HL-60/S4 treated with retinoic acid at 250 ng/mL for 4 days and 3 days (cell line): ENCODE data around the gene THSD4.

ENCODE experiments used
- in situ Hi-C: fragments of 300-500 bp; cut with MboI; formaldehyde crosslinking; loops from 2 replicates; pipeline ENCODE4 v1.7.0; 2022; ENCODE audit warnings: low sequenced_read_pairs

The THSD4 gene

DNA sequence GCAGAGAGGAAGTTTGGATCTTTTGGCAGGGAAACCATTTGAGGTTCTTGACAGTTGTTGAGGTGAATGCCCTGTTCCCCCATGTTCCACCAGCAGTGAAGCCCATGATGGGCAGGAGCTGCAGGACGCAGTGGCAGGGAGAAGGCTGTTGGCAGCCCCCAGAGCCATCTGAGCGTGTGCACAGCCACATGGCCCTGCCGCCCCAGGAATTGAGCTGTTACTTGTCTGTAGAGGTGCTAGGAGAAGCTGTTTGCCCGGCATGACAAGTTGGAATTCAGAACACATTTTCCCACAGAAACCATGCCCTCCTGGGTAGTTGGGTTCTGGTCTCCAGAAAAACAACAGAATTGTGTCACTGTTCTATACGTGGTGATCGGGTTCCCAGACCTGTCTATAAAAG, 476.9 kb downstream of the THSD4 start:
- in situ Hi-C loops: no loop called here

GRCh38 chr15:71595846-71596553, 480.7 kb downstream of the THSD4 start:
- in situ Hi-C loops: no loop called here

- in situ Hi-C loops: no loop called here
These were observed 481.4 kb downstream of the THSD4 start for GRCh38 chr15:71596672-71597071.

GRCh38 chr15:71597126-71597525, 481.9 kb downstream of the THSD4 start:
- in situ Hi-C loops: no loop called here

DNA sequence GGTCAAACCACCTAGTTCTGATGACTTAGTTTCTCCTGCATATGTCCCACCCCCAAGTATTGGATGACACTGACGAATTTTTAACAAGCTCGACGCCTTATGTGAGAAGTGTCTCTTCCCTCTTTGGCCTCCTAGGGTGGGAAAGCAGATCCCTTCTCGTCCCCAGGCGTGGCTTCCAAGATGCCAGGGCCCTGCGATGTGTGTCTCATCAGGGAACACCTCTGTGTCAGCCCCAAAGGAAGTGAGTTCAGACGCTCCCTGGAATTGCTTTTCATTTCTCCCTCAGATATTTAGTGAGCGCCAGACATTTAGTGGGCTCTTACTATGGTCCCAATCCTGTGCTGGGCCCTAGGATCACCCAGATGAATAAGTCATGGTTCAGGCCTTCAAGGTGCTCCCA, 482.4 kb downstream of the THSD4 start:
- in situ Hi-C loops: no loop called here

DNA sequence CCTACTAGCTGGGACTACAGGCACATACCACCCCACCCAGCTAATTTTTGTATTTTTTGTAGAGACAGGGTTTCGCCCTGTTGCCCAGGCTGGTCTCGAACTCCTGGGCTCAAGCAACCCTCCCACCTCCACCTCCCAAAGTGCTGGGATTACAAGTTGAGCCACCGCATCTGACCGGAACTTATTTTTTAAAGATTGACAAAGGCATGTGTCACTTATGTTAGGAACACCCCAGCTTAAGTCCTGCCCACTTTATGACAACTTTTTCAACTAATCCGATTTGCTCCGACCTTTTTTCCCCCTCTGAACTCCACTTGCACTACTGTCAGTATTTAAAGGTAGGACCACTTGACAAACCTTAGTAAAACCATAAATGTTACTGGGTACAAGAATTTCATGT, 483.5 kb downstream of the THSD4 start:
- in situ Hi-C loops: no loop called here

GRCh38 chr15:71599418-71600151, 484.3 kb downstream of the THSD4 start:
- in situ Hi-C loops: no loop called here

GRCh38 chr15:71600237-71600636, 485.0 kb downstream of the THSD4 start:
- in situ Hi-C loops: no loop called here

- in situ Hi-C loops: no loop called here
These were observed 486.0 kb downstream of the THSD4 start for GRCh38 chr15:71601038-71601834.

DNA sequence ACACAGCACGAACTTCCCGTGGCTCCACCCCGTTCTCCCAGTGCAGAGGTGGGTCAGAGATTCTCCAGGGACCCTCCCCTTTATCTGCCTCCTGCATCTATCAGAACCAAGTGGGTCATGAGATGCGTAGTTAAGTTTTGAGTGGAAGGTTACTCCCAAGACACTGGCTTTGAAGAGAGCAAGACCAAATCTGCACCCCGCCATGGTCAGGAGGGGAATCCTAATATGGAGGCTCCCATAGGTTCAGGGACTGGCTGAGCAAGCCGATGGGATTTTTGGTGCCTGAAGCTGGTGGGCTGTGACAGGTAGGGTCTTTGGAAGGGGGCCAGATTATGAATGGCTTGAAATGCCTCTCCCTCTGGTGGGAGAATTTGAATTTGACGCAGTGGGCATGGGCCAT, 488.1 kb downstream of the THSD4 start:
- in situ Hi-C loops: no loop called here

- in situ Hi-C loops: no loop called here
These were observed 492.1 kb downstream of the THSD4 start for GRCh38 chr15:71607383-71607782.

GRCh38 chr15:71610728-71611552, 495.7 kb downstream of the THSD4 start:
- in situ Hi-C loops: no loop called here

DNA sequence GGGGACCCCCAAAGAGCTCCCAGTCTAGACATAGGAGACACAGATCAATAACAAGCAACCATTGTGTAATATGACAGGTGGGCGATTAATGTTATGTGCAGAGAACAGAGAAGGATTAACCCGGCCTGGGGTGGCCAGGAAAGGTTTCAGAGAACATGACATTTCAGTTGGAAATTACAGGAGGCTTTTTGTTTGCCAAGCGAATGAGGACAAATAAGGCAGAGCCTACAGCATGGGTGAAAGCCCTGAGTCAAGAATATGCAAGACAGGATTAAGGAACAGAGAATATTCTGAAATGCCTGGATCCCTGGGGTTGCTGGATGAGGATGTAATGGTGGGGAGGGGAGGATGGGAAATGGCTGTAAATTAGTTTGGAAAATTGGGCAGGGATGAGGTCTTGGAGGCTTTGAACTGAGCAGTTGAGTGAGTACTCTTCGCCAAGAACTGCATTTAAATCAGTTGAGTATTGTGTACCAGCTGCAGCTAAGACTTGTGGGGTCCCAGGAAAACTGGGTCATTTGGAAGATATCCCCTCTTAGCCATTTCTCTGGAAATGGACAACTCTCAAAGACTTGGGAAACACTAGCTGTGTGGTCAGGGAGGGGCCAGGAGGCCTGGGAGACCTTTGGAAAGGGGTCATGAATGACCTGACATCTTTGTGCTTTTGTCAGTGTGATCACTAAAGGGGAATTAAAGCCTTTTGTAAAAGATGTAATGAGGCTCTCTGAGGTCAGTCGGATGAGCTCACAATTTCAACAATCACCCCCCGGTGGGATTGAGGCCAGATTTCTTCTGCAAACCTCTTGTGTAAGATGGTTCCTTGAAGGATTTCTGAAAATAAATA, 496.5 kb downstream of the THSD4 start:
- in situ Hi-C loops: no loop called here

DNA sequence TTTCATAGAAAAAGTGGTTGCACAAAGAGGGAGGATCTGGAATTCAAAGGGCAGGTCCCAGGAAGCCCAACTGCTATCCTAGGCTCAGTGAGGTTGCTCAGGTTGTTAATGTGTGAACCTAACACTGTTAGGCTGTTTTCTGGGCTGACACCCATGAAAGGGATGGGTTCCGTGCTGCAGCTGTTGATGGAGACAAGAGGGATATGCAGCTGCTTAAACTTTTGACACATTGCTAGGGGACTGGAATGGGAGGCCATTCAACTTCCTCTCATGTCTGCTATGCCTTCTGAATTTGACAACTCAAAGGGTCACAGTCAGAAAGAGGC, 497.1 kb downstream of the THSD4 start:
- in situ Hi-C loops: no loop called here

DNA sequence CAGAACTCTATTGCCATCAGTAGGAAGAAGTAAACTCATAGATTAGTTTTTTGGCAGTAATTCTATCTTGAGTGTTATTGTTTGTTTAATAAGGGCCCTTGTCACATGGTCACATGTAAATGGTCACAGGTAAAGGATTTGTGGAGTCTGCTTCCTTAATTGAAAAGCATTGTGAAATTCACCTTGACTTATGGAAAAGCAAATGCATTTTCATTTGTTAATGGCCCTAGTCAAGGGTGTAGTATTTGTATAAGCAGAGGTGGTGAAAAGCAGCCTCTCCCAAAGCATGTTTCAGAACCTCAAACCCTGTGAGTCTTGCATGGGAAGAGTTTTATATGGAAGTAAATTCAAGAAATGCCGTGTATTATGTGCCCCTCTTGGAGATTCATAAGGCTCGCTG, 497.6 kb downstream of the THSD4 start:
- in situ Hi-C loops: no loop called here

GRCh38 chr15:71623111-71623510, 507.8 kb downstream of the THSD4 start:
- in situ Hi-C loops: no loop called here

DNA sequence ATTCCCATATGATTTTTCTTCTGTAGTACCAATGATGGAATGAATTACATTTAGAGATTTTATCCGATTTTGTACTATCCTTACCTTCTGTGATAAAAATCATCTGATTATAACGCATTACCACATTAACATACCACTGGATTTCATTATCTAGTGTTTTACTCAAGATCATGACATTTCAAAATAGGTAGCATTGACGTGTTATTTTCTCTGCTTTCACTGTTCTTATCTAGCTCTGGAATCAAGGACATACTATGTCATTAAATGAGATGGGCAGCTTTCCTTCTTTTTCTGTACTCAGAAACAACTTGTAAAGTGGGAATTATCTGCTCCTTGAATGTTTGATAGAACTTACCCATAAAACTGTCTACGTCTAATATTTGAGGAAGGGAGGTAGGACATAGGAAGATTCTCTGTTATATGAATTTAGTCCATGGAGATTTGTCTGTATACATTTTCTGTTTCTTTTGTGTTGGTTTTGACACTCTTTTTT, 511.4 kb downstream of the THSD4 start:
- in situ Hi-C loops: no loop called here

DNA sequence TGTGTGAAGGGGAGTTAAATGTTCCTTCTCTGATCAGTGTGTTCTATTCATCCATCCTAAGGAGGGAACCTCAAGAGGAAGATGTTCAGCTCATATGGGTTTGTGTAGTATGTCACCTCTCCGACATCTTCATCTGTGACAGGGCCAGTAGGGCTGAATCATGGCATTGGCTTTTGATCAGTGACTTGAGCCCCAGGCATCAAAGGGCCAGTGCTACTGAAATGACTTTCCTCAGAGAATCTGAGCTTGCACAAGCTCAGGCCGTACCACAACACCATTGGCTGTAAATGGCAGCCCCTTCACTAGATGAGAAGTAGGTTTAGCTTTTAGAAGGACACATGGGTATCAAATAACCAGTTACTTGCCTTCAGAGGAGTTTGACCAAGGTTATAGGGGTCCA, 511.9 kb downstream of the THSD4 start:
- in situ Hi-C loops: no loop called here

DNA sequence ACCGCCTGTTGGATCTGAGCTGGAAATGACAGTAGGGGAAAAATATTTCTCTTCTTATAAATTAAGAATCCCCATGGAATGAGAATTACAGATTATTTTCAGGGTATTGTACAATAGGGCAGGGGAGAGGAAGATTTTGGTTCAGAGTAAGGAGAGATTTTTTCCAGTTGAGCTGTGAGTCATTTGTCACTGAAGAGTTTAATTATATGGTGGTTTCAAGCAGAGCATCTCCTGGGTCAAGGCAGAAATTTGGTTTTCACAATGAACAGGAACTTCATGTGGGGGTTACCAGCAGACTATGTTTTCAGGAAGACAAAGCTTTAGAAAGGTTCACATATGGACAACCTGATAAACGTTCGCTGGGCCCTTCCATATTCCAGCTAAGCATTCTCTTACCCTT, 512.3 kb downstream of the THSD4 start:
- in situ Hi-C loops: no loop called here
